Measurements from ENCODE around the gene RAPGEF5. TPM values are rescaled to one million over a fixed set of nuclear protein-coding genes. Genes with fewer than 3 reads are reported as not detected.

Gene RAPGEF5
- total RNA-seq, 6 experiments from 2014 or later = 15.5 to 56.4 (median 27.1) TPM

GRCh38 chr7:22329816-22330524, 27.0 kb downstream of the RAPGEF5 start:
- 40% methylated on average over 4 of the region's 4 CpGs for WGBS (ENCODE audit: insufficient coverage, low coverage, low lambda C conversion rate, missing lambda C conversion rate)
- no peak overlapping the region for H3K27ac ChIP-seq
- no peaks in the 10 kb centered on the region for H3K9me3 ChIP-seq
- H3K27me3 ChIP-seq = no peaks in the 10 kb centered on the region
- TF ChIP-seq POLR2A (IDR thresholded peaks at IDR 0.05) = no peak
- TF ChIP-seq, protein P1, sequence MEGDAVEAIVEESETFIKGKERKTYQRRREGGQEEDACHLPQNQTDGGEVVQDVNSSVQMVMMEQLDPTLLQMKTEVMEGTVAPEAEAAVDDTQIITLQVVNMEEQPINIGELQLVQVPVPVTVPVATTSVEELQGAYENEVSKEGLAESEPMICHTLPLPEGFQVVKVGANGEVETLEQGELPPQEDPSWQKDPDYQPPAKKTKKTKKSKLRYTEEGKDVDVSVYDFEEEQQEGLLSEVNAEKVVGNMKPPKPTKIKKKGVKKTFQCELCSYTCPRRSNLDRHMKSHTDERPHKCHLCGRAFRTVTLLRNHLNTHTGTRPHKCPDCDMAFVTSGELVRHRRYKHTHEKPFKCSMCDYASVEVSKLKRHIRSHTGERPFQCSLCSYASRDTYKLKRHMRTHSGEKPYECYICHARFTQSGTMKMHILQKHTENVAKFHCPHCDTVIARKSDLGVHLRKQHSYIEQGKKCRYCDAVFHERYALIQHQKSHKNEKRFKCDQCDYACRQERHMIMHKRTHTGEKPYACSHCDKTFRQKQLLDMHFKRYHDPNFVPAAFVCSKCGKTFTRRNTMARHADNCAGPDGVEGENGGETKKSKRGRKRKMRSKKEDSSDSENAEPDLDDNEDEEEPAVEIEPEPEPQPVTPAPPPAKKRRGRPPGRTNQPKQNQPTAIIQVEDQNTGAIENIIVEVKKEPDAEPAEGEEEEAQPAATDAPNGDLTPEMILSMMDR (IDR thresholded peaks at IDR 0.05) = no peak
- H3K36me3 ChIP-seq = no peaks in the 10 kb centered on the region
- no peak for DNase-seq
- no peak overlapping the region for H3K4me3 ChIP-seq
- ATAC-seq = peak; percentile 35 to 61 (median 54)
- intact Hi-C loops (cut with DNase I) = no loop called here
- H3K4me1 ChIP-seq = peaks cover 0 to 7% (median 0%) of the 10 kb centered on the region in 4 donors

DNA sequence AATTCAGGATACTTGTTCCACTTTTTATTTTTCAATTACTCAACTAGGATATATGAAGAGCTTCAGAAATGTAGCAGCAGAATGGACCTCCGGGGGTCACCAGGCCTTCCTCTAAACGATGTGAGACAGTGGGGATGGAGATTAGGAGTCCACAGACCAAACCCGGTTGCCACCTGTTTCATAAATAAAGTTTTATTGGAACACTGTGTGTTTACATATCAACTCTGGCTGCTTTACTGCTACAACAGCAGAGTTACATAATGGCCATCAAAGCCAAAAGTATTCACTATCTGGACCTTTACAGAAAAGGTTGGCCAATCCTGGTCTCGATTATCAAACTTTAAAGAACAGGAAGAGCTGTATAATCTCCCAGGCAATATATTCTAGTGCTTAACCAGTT, 30.8 kb downstream of the RAPGEF5 start:
- Histone ChIP-seq H3K9me3 (no peaks in the 10 kb centered on the region), H3K36me3 (no peaks in the 10 kb centered on the region), H3K4me3 (no peak overlapping the region), H3K27me3 (no peaks in the 10 kb centered on the region), H3K4me1 (peaks cover 0 to 7% (median 0%) of the 10 kb centered on the region in 4 donors), H3K27ac (no peak overlapping the region)
- TF ChIP-seq, protein P1 (IDR thresholded peaks at IDR 0.05) = no peak
- no peak for TF ChIP-seq POLR2A (IDR thresholded peaks at IDR 0.05)
- intact Hi-C loops (cut with DNase I) = no loop called here
- no peak for DNase-seq
- peak in 2 of 4 donors; percentile 30 to 34 for ATAC-seq
- WGBS (ENCODE audit: insufficient coverage, low coverage, low lambda C conversion rate, missing lambda C conversion rate) = 49% methylated on average over 4 of the region's 4 CpGs

GRCh38 chr7:22325671-22326070, 31.3 kb downstream of the RAPGEF5 start:
- 83% methylated on average over 4 of the region's 4 CpGs for WGBS (ENCODE audit: insufficient coverage, low coverage, low lambda C conversion rate, missing lambda C conversion rate)
- intact Hi-C loops (cut with DNase I) = no loop called here

DNA sequence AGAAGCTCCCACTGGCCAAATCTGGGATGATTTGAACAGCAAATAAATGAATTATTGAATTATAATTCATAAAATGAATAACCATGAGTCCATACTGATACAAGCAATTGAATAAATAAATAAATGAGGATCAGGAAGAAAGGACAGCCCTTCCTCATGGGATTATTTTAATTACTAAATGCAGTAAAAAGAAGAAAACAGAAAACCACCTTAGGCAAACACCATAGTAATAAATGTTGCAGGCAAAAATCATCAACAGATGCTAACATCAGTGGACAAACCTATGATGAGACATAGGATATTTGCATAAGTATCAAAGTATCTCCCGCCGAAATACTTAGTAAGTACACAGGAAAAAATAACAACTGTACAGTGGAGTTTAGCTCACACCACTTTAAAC, 33.2 kb downstream of the RAPGEF5 start:
- H3K4me1 ChIP-seq = no peaks in the 10 kb centered on the region
- 90% methylated on average over 2 of the region's 2 CpGs for WGBS (ENCODE audit: insufficient coverage, low coverage, low lambda C conversion rate, missing lambda C conversion rate)
- intact Hi-C loops (cut with DNase I) = no loop called here
- no peaks in the 10 kb centered on the region for H3K9me3 ChIP-seq
- ATAC-seq (no peak), DNase-seq (no peak)
- no peak overlapping the region for H3K27ac ChIP-seq
- H3K4me3 ChIP-seq = no peak overlapping the region
- H3K36me3 ChIP-seq = no peaks in the 10 kb centered on the region
- H3K27me3 ChIP-seq = no peaks in the 10 kb centered on the region
- TF ChIP-seq, protein P1 (IDR thresholded peaks at IDR 0.05) = no peak
- TF ChIP-seq POLR2A (IDR thresholded peaks at IDR 0.05) = no peak

More at GRCh38 chr7:22325671-22326070, 31.3 kb downstream of the RAPGEF5 start:
- H3K9me3 ChIP-seq = no peaks in the 10 kb centered on the region
- H3K4me1 ChIP-seq = peaks cover 0 to 7% (median 0%) of the 10 kb centered on the region in 4 donors
- no peak overlapping the region for H3K27ac ChIP-seq
- TF ChIP-seq, protein P1 (IDR thresholded peaks at IDR 0.05) = no peak
- TF ChIP-seq POLR2A (IDR thresholded peaks at IDR 0.05) = no peak
- no peak overlapping the region for H3K4me3 ChIP-seq
- ATAC-seq = no peak
- no peak for DNase-seq
- H3K27me3 ChIP-seq = no peaks in the 10 kb centered on the region
- no peaks in the 10 kb centered on the region for H3K36me3 ChIP-seq
